Natural killer cell (primary cell): ENCODE measurements around the gene PRKCSH. TPM values are rescaled to one million over a fixed set of nuclear protein-coding genes. Genes with fewer than 3 reads are reported as not detected.

ENCODE experiments used
- ATAC-seq, 3 donors: fragments of 150-1000 bp in 2 of 3; fragments of 200-7000 bp in 1 of 3; cut with Tn5 transposase; 1 replicate in 1 of 3; 2 replicates in 2 of 3; pipeline ENCODE4 v1.10.0; 2021; ENCODE audit warnings: mild to moderate bottlenecking in 2 of 3, moderate library complexity in 2 of 3
- DNase-seq, 2 donors: peaks; one replicate each; pipeline versions ENCODE4 v3.0.0 to v3.0.0-alpha.2; 2013 to 2021; ENCODE audit warnings: mixed read lengths in 1 of 2
- H3K27ac ChIP-seq: one replicate; pipeline ENCODE4 v1.5.1; 2013; ENCODE audit warnings: mild to moderate bottlenecking, low read length
- H3K27me3 ChIP-seq: one replicate; pipeline ENCODE4 v1.6.1; 2013; ENCODE audit warnings: low read length; ENCODE audit not compliant: control insufficient read depth, insufficient read depth
- H3K36me3 ChIP-seq: one replicate; pipeline ENCODE4 v1.6.1; 2013; ENCODE audit warnings: low read length; ENCODE audit not compliant: control insufficient read depth, insufficient read depth
- H3K4me1 ChIP-seq: one replicate; pipeline ENCODE4 v1.6.1; 2013; ENCODE audit warnings: low read length; ENCODE audit not compliant: control insufficient read depth, insufficient read depth
- H3K4me3 ChIP-seq: one replicate; pipeline ENCODE4 v1.5.1; 2013; ENCODE audit warnings: low read length
- H3K9me3 ChIP-seq: one replicate; pipeline ENCODE4 v1.6.1; 2013; ENCODE audit warnings: low read length; ENCODE audit not compliant: control insufficient read depth, insufficient read depth
- H3K27ac Mint-ChIP-seq, 2 donors: one replicate each; pipeline ENCODE4 v1.8.0; 2022; ENCODE audit warnings: mild to moderate bottlenecking in 2 of 2, mixed read lengths in 2 of 2, moderate library complexity in 1 of 2
- H3K27me3 Mint-ChIP-seq, 2 donors: one replicate each; pipeline ENCODE4 v1.8.0; 2022; ENCODE audit warnings: low read depth in 2 of 2, mixed read lengths in 2 of 2
- H3K36me3 Mint-ChIP-seq: one replicate; pipeline ENCODE4 v1.8.0; 2022; ENCODE audit warnings: mixed read lengths
- H3K4me1 Mint-ChIP-seq, 2 donors: one replicate each; pipeline ENCODE4 v1.8.0; 2022; ENCODE audit warnings: mixed read lengths in 2 of 2
- H3K4me3 Mint-ChIP-seq: one replicate; pipeline ENCODE4 v1.8.0; 2022; ENCODE audit warnings: mild to moderate bottlenecking, moderate library complexity, mixed read lengths
- H3K9me3 Mint-ChIP-seq, 2 donors: one replicate each; pipeline ENCODE4 v1.8.0; 2022; ENCODE audit warnings: mixed read lengths in 2 of 2
- CTCF ChIP-seq: fragments of 200-600 bp; IDR thresholded peaks from one replicate; pipeline ENCODE4 v1.8.0; 2022; ENCODE audit warnings: antibody characterized with exemption
- WGBS: methylation state at CpG from one replicate; pipeline ENCODE4 v1.1.7; 2013; ENCODE audit warnings: missing lambda C conversion rate; ENCODE audit not compliant: insufficient coverage; 5-methylcytosine and 5-hydroxymethylcytosine counted together
- intact Hi-C: fragments of 100-400 bp; cut with micrococcal nuclease; formaldehyde crosslinking; loops from one replicate; pipeline ENCODE4 v1.14.2; 2022
- total RNA-seq, 4 donors: library from RNA; stranded (reverse); fragments of 120-200 nt in 1 of 4; gene quantifications; one replicate each; pipeline versions ENCODE4 v1.2.3 to v1.2.4, GENCODE V29; 2013 to 2022

PRKCSH gene
- total RNA-seq, 3 donors from 2014 or later (not counting 1 experiment from before 2014, with no cell fraction given): 320 to 367 (median 327) TPM

DNA sequence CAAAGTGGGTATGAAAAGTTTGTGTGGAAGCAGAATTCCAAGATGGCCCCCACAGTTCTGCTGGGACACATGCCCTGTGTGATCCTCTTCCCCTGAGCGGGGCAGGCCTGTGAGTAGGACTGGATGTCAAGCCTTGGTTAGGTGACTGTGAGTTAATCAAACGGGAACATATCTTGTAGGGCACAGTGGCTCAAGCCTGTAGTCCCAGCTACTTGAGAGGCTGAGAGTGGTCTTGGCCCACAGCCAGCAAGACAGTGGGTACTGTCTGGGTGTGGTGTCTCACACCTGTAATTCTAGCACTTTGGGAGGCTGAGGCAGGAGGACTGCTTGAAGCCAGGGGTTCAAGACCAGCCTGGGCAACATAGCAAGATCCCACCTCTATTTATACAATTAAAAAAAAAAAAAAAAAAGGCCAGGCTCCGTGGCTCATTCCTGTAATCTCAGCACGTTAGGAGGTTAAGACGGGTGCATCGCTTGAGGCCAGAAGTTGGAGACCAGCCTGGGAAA lies 63.8 kb downstream of the PRKCSH start:
- Histone ChIP-seq H3K27me3 (no peaks in the 10 kb centered on the region), H3K36me3 (peaks cover 5% of the 10 kb centered on the region), H3K4me1 (no peaks in the 10 kb centered on the region), H3K27ac (no peak overlapping the region), H3K4me3 (no peak overlapping the region), H3K9me3 (no peaks in the 10 kb centered on the region)
- Mint-ChIP-seq H3K4me3 (no peak overlapping the region), H3K4me1 (no peaks in the 10 kb centered on the region), H3K36me3 (no peaks in the 10 kb centered on the region), H3K27me3 (no peaks in the 10 kb centered on the region), H3K9me3 (no peaks in the 10 kb centered on the region), H3K27ac (no peak overlapping the region)
- intact Hi-C loops: no loop called here
- TF ChIP-seq CTCF: no peak
- ATAC-seq (no peak), DNase-seq (no peak)
- 94% methylated on average over 6 of the region's 6 CpGs for WGBS

GRCh38 chr19:11499890-11500420 lies 64.5 kb downstream of the PRKCSH start:
- no peaks in the 10 kb centered on the region for H3K27me3 Mint-ChIP-seq
- H3K27me3 ChIP-seq: no peaks in the 10 kb centered on the region
- no peak overlapping the region for H3K27ac ChIP-seq
- no peaks in the 10 kb centered on the region for H3K36me3 Mint-ChIP-seq
- no peak for TF ChIP-seq CTCF
- intact Hi-C loops: loop anchor here (10.0 kb wide), 1 partner anchor 125 kb away; the partner anchor contains the start of gene SWSAP1
- peaks cover 6 to 7% of the 10 kb centered on the region in 2 donors for H3K4me1 Mint-ChIP-seq
- DNase-seq (no peak), ATAC-seq (no peak)
- H3K4me3 Mint-ChIP-seq: no peak overlapping the region
- no peak overlapping the region for H3K27ac Mint-ChIP-seq
- peaks cover 6% of the 10 kb centered on the region for H3K4me1 ChIP-seq
- peaks cover 5% of the 10 kb centered on the region for H3K36me3 ChIP-seq
- H3K4me3 ChIP-seq: no peak overlapping the region
- H3K9me3 Mint-ChIP-seq: no peaks in the 10 kb centered on the region
- 91% methylated on average over 7 of the region's 7 CpGs for WGBS
- no peaks in the 10 kb centered on the region for H3K9me3 ChIP-seq

Other genes with a start within 250 kb of the PRKCSH start
- gene KANK2, start 238.1 kb upstream of the PRKCSH start, total RNA-seq: 1 to 10 TPM in 1 of 3 donors, under 1 TPM in 2; 0.82 to 1.3 (median 0.85) TPM
- not detected for gene ANGPTL8, start 196.0 kb upstream of the PRKCSH start, total RNA-seq
- gene DOCK6, start 173.1 kb upstream of the PRKCSH start, total RNA-seq: 1 to 10 TPM in 1 of 3 donors, under 1 TPM in 2; 0.82 to 2.3 (median 0.86) TPM
- gene TSPAN16, start 139.5 kb upstream of the PRKCSH start, total RNA-seq: not detected
- 10 to 100 TPM; 14.3 to 20.0 (median 15.7) TPM for gene RAB3D, start 96.0 kb upstream of the PRKCSH start, total RNA-seq
- 10 to 100 TPM; 25.0 to 29.9 (median 29.5) TPM for gene TMEM205, start 89.4 kb upstream of the PRKCSH start, total RNA-seq
- gene CCDC159, start 89.1 kb upstream of the PRKCSH start, total RNA-seq: 10 to 100 TPM; 86.9 to 94.9 (median 91.8) TPM
- gene PLPPR2, start 80.2 kb upstream of the PRKCSH start, total RNA-seq: 10 to 100 TPM; 13.3 to 21.1 (median 16.1) TPM
- 1 to 10 TPM; 2.1 to 2.9 (median 2.8) TPM for gene SWSAP1, start 61.0 kb upstream of the PRKCSH start, total RNA-seq
- 10 to 100 TPM in 2 of 3 donors, 1 to 10 TPM in 1; 7.6 to 10.7 (median 10.3) TPM for gene EPOR, start 51.3 kb upstream of the PRKCSH start, total RNA-seq
- under 1 TPM in 1 of 3 donors, not detected in 2; 0.48 TPM for gene RGL3, start 16.3 kb upstream of the PRKCSH start, total RNA-seq
- not detected for gene ODAD3, start 514 bp upstream of the PRKCSH start, total RNA-seq
- gene ELAVL3, start 45.4 kb downstream of the PRKCSH start, total RNA-seq: not detected
- gene ZNF653, start 70.2 kb downstream of the PRKCSH start, total RNA-seq: 10 to 100 TPM in 2 of 3 donors, 1 to 10 TPM in 1; 9.9 to 15.4 (median 10.8) TPM
- gene ECSIT, start 93.5 kb downstream of the PRKCSH start, total RNA-seq: 10 to 100 TPM; 23.6 to 24.5 (median 24.1) TPM
- not detected for gene CNN1, start 103.2 kb downstream of the PRKCSH start, total RNA-seq
- gene ELOF1, start 123.6 kb downstream of the PRKCSH start, total RNA-seq: 10 to 100 TPM; 46.4 to 54.2 (median 50.0) TPM
- gene ACP5, start 142.0 kb downstream of the PRKCSH start, total RNA-seq: 10 to 100 TPM; 14.9 to 20.3 (median 18.8) TPM
- 1 to 10 TPM; 4.7 to 7.5 (median 4.9) TPM for gene ZNF627, start 161.8 kb downstream of the PRKCSH start, total RNA-seq